Fibroblast of mammary gland (primary cell): Measurements from ENCODE around the gene TGFB1I1.

Experiments used
- DNase-seq: peaks from one replicate; pipeline ENCODE4 v3.0.0-alpha.2; 2010; ENCODE audit warnings: low read depth
- H3K4me3 ChIP-seq: 2 replicates; pipeline ENCODE4 v1.5.1; 2011; ENCODE audit warnings: low read depth, mild to moderate bottlenecking, low read length, moderate library complexity; ENCODE audit not compliant: control insufficient read depth
- CTCF ChIP-seq: conservative IDR thresholded peaks from 2 replicates; pipeline ENCODE4 v1.5.1; 2011; ENCODE audit warnings: low read depth, low read length, inconsistent platforms; ENCODE audit not compliant: control insufficient read depth, insufficient read depth

TGFB1I1 gene

GRCh38 chr16:31453255-31454204 lies 18.4 kb upstream of the TGFB1I1 start:
- no peak overlapping the region for H3K4me3 ChIP-seq
- peak; percentile 60 for DNase-seq
- no peak for TF ChIP-seq CTCF

GRCh38 chr16:31455601-31456314 lies 16.2 kb upstream of the TGFB1I1 start:
- DNase-seq = peak; percentile 36
- H3K4me3 ChIP-seq = no peak overlapping the region
- peak; percentile 27 for TF ChIP-seq CTCF

GRCh38 chr16:31456988-31457360 lies 15.0 kb upstream of the TGFB1I1 start:
- DNase-seq = no peak
- TF ChIP-seq CTCF = no peak
- no peak overlapping the region for H3K4me3 ChIP-seq

GRCh38 chr16:31458073-31458843 lies 13.7 kb upstream of the TGFB1I1 start:
- DNase-seq = peak; percentile 49
- H3K4me3 ChIP-seq = peak overlapping the region; percentile 57
- TF ChIP-seq CTCF = peak; percentile 19

- DNase-seq = peak; percentile 98
- peak; percentile 29 for TF ChIP-seq CTCF
- H3K4me3 ChIP-seq = peak within 1 kb of the TSS; percentile 57
These were observed 12.9 kb upstream of the TGFB1I1 start, which contains the start of gene ARMC5 for GRCh38 chr16:31458844-31459686. ARMC5 (plus strand) TSS chr16:31459501; CDS start chr16:31459525, 24 bp downstream.
